Measurements from ENCODE around the gene LRRFIP1. TPM values are rescaled to one million over a fixed set of nuclear protein-coding genes. Genes with fewer than 3 reads are reported as not detected.

LRRFIP1 gene
- polyA plus RNA-seq, 1 donor from 2014 or later, result 96.3 TPM

- Histone ChIP-seq H3K36me3 (ENCODE audit: insufficient read depth, low read length) (no peaks in the 10 kb centered on the region), H3K9ac (ENCODE audit: low read length) (no peak overlapping the region), H3K9me3 (ENCODE audit: low read length) (no peaks in the 10 kb centered on the region), H3K9me2 (ENCODE audit: insufficient read depth, low read length) (no peaks in the 10 kb centered on the region), H3K4me3 (ENCODE audit: low read length) (no peak overlapping the region), H3F3A (ENCODE audit: insufficient read depth, low read length, poor library complexity, severe bottlenecking) (no peaks in the 10 kb centered on the region), H3K27ac (ENCODE audit: low read length) (no peak overlapping the region), H3K4me2 (ENCODE audit: low read length) (no peak overlapping the region), H4K20me1 (ENCODE audit: insufficient read depth) (no peaks in the 10 kb centered on the region), H2AFZ (ENCODE audit: low read depth, low read length) (no peak overlapping the region), H3K27me3 (ENCODE audit: insufficient read depth, low read depth, low read length) (no peaks in the 10 kb centered on the region), H3K79me2 (replicated peaks; ENCODE audit: insufficient read depth, low read length) (no peaks in the 10 kb centered on the region)
- no peak for TF ChIP-seq EZH2 (IDR thresholded peaks at IDR 0.05; ENCODE audit: borderline replicate concordance, insufficient read depth, low read length, poor library complexity, severe bottlenecking)
- no peak for TF ChIP-seq REST (IDR thresholded peaks at IDR 0.05; ENCODE audit: borderline replicate concordance)
- TF ChIP-seq POLR2AphosphoS5 (IDR thresholded peaks at IDR 0.05), result no peak
- no peak for TF ChIP-seq TAF1 (IDR thresholded peaks at IDR 0.05; ENCODE audit: low read depth)
- TF ChIP-seq SMC3 (conservative IDR thresholded peaks at IDR 0.05; ENCODE audit: poor library complexity), result no peak
- TF ChIP-seq EP300 (conservative IDR thresholded peaks at IDR 0.05; ENCODE audit: poor library complexity, severe bottlenecking), result no peak
- TF ChIP-seq CTCF (IDR thresholded peaks at IDR 0.05; ENCODE audit: poor library complexity, severe bottlenecking), result no peak
- TF ChIP-seq RAD21 (conservative IDR thresholded peaks at IDR 0.05), result no peak
- TF ChIP-seq MXI1 (conservative IDR thresholded peaks at IDR 0.05; ENCODE audit: poor library complexity, severe bottlenecking), result no peak
Measured at GRCh38 chr2:237711458-237712150, 84.2 kb downstream of the LRRFIP1 start.

GRCh38 chr2:237712477-237713377 is 85.3 kb downstream of the LRRFIP1 start:
- no peaks in the 10 kb centered on the region for H3K9me2 ChIP-seq (ENCODE audit: insufficient read depth, low read length)
- no peaks in the 10 kb centered on the region for H3K9me3 ChIP-seq (ENCODE audit: low read length)
- no peak for TF ChIP-seq SMC3 (conservative IDR thresholded peaks at IDR 0.05; ENCODE audit: poor library complexity)
- no peak for TF ChIP-seq CTCF (IDR thresholded peaks at IDR 0.05; ENCODE audit: poor library complexity, severe bottlenecking)
- no peak for TF ChIP-seq REST (IDR thresholded peaks at IDR 0.05; ENCODE audit: borderline replicate concordance)
- no peak for TF ChIP-seq TAF1 (IDR thresholded peaks at IDR 0.05; ENCODE audit: low read depth)
- TF ChIP-seq MXI1 (conservative IDR thresholded peaks at IDR 0.05; ENCODE audit: poor library complexity, severe bottlenecking), result no peak
- no peak for TF ChIP-seq RAD21 (conservative IDR thresholded peaks at IDR 0.05)
- no peak for TF ChIP-seq EP300 (conservative IDR thresholded peaks at IDR 0.05; ENCODE audit: poor library complexity, severe bottlenecking)
- no peak for TF ChIP-seq EZH2 (IDR thresholded peaks at IDR 0.05; ENCODE audit: borderline replicate concordance, insufficient read depth, low read length, poor library complexity, severe bottlenecking)
- no peak for TF ChIP-seq POLR2AphosphoS5 (IDR thresholded peaks at IDR 0.05)
- no peaks in the 10 kb centered on the region for H3K36me3 ChIP-seq (ENCODE audit: insufficient read depth, low read length)
- no peaks in the 10 kb centered on the region for H3K79me2 ChIP-seq (replicated peaks; ENCODE audit: insufficient read depth, low read length)
- no peak overlapping the region for H3K27ac ChIP-seq (ENCODE audit: low read length)
- no peak overlapping the region for H2AFZ ChIP-seq (ENCODE audit: low read depth, low read length)
- no peaks in the 10 kb centered on the region for H3K27me3 ChIP-seq (ENCODE audit: insufficient read depth, low read depth, low read length)
- no peak overlapping the region for H3K9ac ChIP-seq (ENCODE audit: low read length)
- H3K4me2 ChIP-seq (ENCODE audit: low read length), result no peak overlapping the region
- H3F3A ChIP-seq (ENCODE audit: insufficient read depth, low read length, poor library complexity, severe bottlenecking), result no peaks in the 10 kb centered on the region
- no peaks in the 10 kb centered on the region for H4K20me1 ChIP-seq (ENCODE audit: insufficient read depth)
- no peak overlapping the region for H3K4me3 ChIP-seq (ENCODE audit: low read length)
